Ishikawa (cell line): ENCODE measurements around the gene RNF150.

Experiments used
- CEBPB ChIP-seq: IDR thresholded peaks from 2 replicates; pipeline ENCODE4 v1.6.1; 2012
- CREB1 ChIP-seq: IDR thresholded peaks from 2 replicates; pipeline ENCODE4 v1.6.1; 2012; ENCODE audit warnings: low read depth
- EGR1 ChIP-seq: IDR thresholded peaks from 2 replicates; pipeline ENCODE4 v1.6.1; 2012
- EP300 ChIP-seq: IDR thresholded peaks from 2 replicates; pipeline ENCODE4 v1.6.1; 2012; ENCODE audit warnings: borderline replicate concordance
- FOXM1 ChIP-seq: IDR thresholded peaks from 2 replicates; pipeline ENCODE4 v1.6.1; 2012; ENCODE audit warnings: low read depth, borderline replicate concordance
- MAX ChIP-seq: IDR thresholded peaks from 2 replicates; pipeline ENCODE4 v1.6.1; 2012
- NFIC ChIP-seq: IDR thresholded peaks from 2 replicates; pipeline ENCODE4 v1.6.1; 2012
- RAD21 ChIP-seq: IDR thresholded peaks from 2 replicates; pipeline ENCODE4 v1.6.1; 2012; ENCODE audit warnings: low read depth
- REST ChIP-seq: IDR thresholded peaks from 2 replicates; pipeline ENCODE4 v1.6.1; 2012; ENCODE audit warnings: low read depth, mild to moderate bottlenecking
- TAF1 ChIP-seq: IDR thresholded peaks from 2 replicates; pipeline ENCODE4 v1.6.1; 2012; ENCODE audit warnings: low read depth, mild to moderate bottlenecking
- TCF12 ChIP-seq: IDR thresholded peaks from 2 replicates; pipeline ENCODE4 v1.6.1; 2012; ENCODE audit warnings: low read depth
- TEAD4 ChIP-seq: IDR thresholded peaks from 2 replicates; pipeline ENCODE4 v1.6.1; 2012
- USF1 ChIP-seq: IDR thresholded peaks from 2 replicates; pipeline ENCODE4 v1.6.1; 2012
- YY1 ChIP-seq: IDR thresholded peaks from 2 replicates; pipeline ENCODE4 v1.6.1; 2012; ENCODE audit warnings: low read depth
- ZBTB7A ChIP-seq: IDR thresholded peaks from 2 replicates; pipeline ENCODE4 v1.6.1; 2012; ENCODE audit warnings: low read depth

Gene RNF150

GRCh38 chr4:140849526-140849925 is 283.7 kb downstream of the RNF150 start:
- TF ChIP-seq NFIC (no peak), REST (no peak), FOXM1 (no peak), TAF1 (no peak)

- TF ChIP-seq TCF12, result no peak
These were observed 286.5 kb downstream of the RNF150 start for GRCh38 chr4:140846736-140847135.

GRCh38 chr4:140844061-140844460 is 289.2 kb downstream of the RNF150 start:
- TF ChIP-seq REST (no peak), EP300 (no peak), EGR1 (no peak), TAF1 (no peak), ZBTB7A (no peak), FOXM1 (no peak), MAX (no peak), CEBPB (no peak), CREB1 (no peak), YY1 (no peak), NFIC (no peak), RAD21 (no peak), USF1 (no peak), TCF12 (no peak), TEAD4 (no peak)

- no peak for TF ChIP-seq REST
- no peak for TF ChIP-seq EGR1
- TF ChIP-seq TCF12, result no peak
- no peak for TF ChIP-seq MAX
- no peak for TF ChIP-seq FOXM1
These were observed 292.1 kb downstream of the RNF150 start for GRCh38 chr4:140841186-140841585.

GRCh38 chr4:140839888-140840790 is 293.1 kb downstream of the RNF150 start:
- TF ChIP-seq ZBTB7A (no peak), FOXM1 (no peak), EP300 (no peak), CREB1 (no peak), TAF1 (no peak), USF1 (no peak), TCF12 (no peak), RAD21 (no peak), NFIC (no peak), MAX (no peak), EGR1 (no peak), REST (no peak), TEAD4 (no peak), CEBPB (no peak), YY1 (no peak)
